ENCODE data around the gene PRPF6. TPM values are rescaled to one million over a fixed set of nuclear protein-coding genes. Genes with fewer than 3 reads are reported as not detected.

Gene PRPF6
- total and polyA plus RNA-seq, 2 of the 13 experiments (the other 11 are each of a cell fraction or from before 2014, with no cell fraction given) = 63.7 to 101 TPM

DNA sequence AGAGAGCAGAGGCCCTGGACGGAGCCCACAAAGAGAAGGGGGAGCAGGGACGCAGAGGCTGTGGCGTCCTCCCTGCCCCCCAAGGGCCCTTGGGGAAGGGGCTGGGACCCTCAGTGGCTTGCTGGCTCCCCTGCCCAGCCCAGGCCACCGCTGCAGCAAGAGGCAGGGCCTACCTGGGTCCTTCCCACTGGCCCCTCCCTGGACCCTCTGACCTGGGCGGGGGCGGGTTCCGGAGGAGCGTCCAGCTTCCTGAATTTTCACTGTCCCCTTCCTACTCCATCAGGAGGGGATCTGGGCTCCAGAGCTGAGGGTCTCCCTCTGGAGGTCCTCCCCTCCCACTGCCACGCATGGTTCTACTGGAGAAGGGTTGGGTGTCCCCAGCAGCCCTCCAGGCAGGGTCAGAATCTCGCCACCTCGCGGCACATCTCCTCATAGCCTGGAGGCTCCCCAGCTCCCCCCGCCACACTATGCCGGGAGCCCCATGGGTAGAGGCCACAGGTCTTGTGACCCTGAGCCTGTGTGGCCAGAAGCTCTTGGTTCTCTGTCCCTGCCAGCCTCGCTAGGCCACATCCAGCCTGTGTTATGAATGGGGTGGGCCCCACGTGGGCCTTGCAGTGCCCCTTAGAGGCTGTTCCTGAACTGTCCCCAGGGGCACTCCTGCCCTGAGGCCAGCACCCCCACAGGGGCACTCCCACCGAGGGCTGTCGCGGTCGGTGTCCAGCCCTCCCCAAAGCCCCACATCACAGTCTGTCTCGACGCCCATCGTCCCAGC is 69.5 kb downstream of the PRPF6 start (continued):
- TF ChIP-seq ZNF75D (CRISPR knock-in tag; IDR thresholded peaks at IDR 0.05; ENCODE audit: borderline replicate concordance) (no peak), ELF1 (CRISPR knock-in tag; IDR thresholded peaks at IDR 0.05) (peak; percentile 62), U2AF1 (optimal IDR thresholded peaks at IDR 0.05; ENCODE audit: low read depth, low read length) (no peak), ZNF235 (CRISPR knock-in tag; IDR thresholded peaks at IDR 0.05; ENCODE audit: borderline replicate concordance) (0 out of 2 replicates have a peak, but pooled peaks have one; percentile 45), ZNF124 (CRISPR knock-in tag; IDR thresholded peaks at IDR 0.05) (no peak), BORCS8-MEF2B (CRISPR knock-in tag; IDR thresholded peaks at IDR 0.05) (peak; percentile 92), ZBTB8A (CRISPR knock-in tag; IDR thresholded peaks at IDR 0.05; ENCODE audit: borderline replicate concordance, low read depth) (no peak), ZNF660 (CRISPR knock-in tag; IDR thresholded peaks at IDR 0.05; ENCODE audit: borderline replicate concordance, low read depth) (no peak), ZNF510 (CRISPR knock-in tag; IDR thresholded peaks at IDR 0.05; ENCODE audit: low read depth) (no peak), ATF1 (CRISPR knock-in tag; IDR thresholded peaks at IDR 0.05) (no peak), PPARG (CRISPR knock-in tag; conservative IDR thresholded peaks at IDR 0.05) (0 out of 2 replicates have a peak, but pooled peaks have one; percentile 36), KLF6 (CRISPR knock-in tag; IDR thresholded peaks at IDR 0.05) (peak; percentile 26; the same call in 1 of the 2 replicates), ZBTB20 (CRISPR knock-in tag; IDR thresholded peaks at IDR 0.05; ENCODE audit: borderline replicate concordance, low read depth) (peak; percentile 68; the same call in 1 of the 2 replicates), ZNF674 (CRISPR knock-in tag; IDR thresholded peaks at IDR 0.05; ENCODE audit: low read depth) (no peak), ZNF264 (CRISPR knock-in tag; IDR thresholded peaks at IDR 0.05) (peak; percentile 70; the same call in 1 of the 2 replicates), MYC (CRISPR knock-in tag; IDR thresholded peaks at IDR 0.05; ENCODE audit: borderline replicate concordance) (peak; percentile 91; the same call in 1 of the 2 replicates), ZNF530 (CRISPR knock-in tag; IDR thresholded peaks at IDR 0.05; ENCODE audit: low read depth) (no peak), ZNF782 (CRISPR knock-in tag; IDR thresholded peaks at IDR 0.05; ENCODE audit: borderline replicate concordance) (no peak), FOXJ3 (CRISPR knock-in tag; IDR thresholded peaks at IDR 0.05; ENCODE audit: borderline replicate concordance) (peak; percentile 80; the same call in 1 of the 2 replicates), CC2D1A (CRISPR knock-in tag; IDR thresholded peaks at IDR 0.05) (0 out of 2 replicates have a peak, but pooled peaks have one; percentile 63), ZNF282 (IDR thresholded peaks at IDR 0.05; ENCODE audit: partially characterized antibody) (no peak)
- TF ChIP-seq, protein P1, sequence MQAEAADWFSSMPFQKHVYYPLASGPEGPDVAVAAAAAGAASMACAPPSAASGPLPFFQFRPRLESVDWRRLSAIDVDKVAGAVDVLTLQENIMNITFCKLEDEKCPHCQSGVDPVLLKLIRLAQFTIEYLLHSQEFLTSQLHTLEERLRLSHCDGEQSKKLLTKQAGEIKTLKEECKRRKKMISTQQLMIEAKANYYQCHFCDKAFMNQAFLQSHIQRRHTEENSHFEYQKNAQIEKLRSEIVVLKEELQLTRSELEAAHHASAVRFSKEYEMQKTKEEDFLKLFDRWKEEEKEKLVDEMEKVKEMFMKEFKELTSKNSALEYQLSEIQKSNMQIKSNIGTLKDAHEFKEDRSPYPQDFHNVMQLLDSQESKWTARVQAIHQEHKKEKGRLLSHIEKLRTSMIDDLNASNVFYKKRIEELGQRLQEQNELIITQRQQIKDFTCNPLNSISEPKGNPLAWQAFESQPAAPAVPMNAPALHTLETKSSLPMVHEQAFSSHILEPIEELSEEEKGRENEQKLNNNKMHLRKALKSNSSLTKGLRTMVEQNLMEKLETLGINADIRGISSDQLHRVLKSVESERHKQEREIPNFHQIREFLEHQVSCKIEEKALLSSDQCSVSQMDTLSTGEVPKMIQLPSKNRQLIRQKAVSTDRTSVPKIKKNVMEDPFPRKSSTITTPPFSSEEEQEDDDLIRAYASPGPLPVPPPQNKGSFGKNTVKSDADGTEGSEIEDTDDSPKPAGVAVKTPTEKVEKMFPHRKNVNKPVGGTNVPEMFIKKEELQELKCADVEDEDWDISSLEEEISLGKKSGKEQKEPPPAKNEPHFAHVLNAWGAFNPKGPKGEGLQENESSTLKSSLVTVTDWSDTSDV (CRISPR knock-in tag; IDR thresholded peaks at IDR 0.05) = peak; percentile 81
- TF ChIP-seq, protein P2, sequence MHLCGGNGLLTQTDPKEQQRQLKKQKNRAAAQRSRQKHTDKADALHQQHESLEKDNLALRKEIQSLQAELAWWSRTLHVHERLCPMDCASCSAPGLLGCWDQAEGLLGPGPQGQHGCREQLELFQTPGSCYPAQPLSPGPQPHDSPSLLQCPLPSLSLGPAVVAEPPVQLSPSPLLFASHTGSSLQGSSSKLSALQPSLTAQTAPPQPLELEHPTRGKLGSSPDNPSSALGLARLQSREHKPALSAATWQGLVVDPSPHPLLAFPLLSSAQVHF (CRISPR knock-in tag; IDR thresholded peaks at IDR 0.05) = no peak
- TF ChIP-seq, protein P3, sequence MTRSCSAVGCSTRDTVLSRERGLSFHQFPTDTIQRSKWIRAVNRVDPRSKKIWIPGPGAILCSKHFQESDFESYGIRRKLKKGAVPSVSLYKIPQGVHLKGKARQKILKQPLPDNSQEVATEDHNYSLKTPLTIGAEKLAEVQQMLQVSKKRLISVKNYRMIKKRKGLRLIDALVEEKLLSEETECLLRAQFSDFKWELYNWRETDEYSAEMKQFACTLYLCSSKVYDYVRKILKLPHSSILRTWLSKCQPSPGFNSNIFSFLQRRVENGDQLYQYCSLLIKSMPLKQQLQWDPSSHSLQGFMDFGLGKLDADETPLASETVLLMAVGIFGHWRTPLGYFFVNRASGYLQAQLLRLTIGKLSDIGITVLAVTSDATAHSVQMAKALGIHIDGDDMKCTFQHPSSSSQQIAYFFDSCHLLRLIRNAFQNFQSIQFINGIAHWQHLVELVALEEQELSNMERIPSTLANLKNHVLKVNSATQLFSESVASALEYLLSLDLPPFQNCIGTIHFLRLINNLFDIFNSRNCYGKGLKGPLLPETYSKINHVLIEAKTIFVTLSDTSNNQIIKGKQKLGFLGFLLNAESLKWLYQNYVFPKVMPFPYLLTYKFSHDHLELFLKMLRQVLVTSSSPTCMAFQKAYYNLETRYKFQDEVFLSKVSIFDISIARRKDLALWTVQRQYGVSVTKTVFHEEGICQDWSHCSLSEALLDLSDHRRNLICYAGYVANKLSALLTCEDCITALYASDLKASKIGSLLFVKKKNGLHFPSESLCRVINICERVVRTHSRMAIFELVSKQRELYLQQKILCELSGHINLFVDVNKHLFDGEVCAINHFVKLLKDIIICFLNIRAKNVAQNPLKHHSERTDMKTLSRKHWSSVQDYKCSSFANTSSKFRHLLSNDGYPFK (CRISPR knock-in tag; IDR thresholded peaks at IDR 0.05; ENCODE audit: borderline replicate concordance) = no peak; the same call in none of the 2 replicates

Measured in HepG2 (cell line).